K562 (cell line): ENCODE measurements around the gene TINAG.

Experiments
- ADNP ChIP-seq: fragments of 200-800 bp; sonication (Bioruptor generic); IDR thresholded peaks from 2 replicates; pipeline ENCODE4 v1.6.1; 2016; ENCODE audit warnings: missing genetic modification characterization, missing compliant biosample characterization
- CTCF ChIP-seq, 3 experiments: IDR thresholded peaks in 2 of 3; conservative IDR thresholded peaks in 1 of 3; 2 replicates each; pipeline ENCODE4 v1.5.1; 2011 to 2012; ENCODE audit warnings: low read length in 3 of 3, mild to moderate bottlenecking in 3 of 3, control low read depth in 2 of 3, improper control_type of control experiment in 1 of 3, inconsistent platforms in 1 of 3, low read depth in 1 of 3, mixed read lengths in 1 of 3, moderate library complexity in 1 of 3; ENCODE audit not compliant: insufficient read depth in 2 of 3
- TARDBP ChIP-seq: fragments of 450-650 bp; IDR thresholded peaks from 2 replicates; pipeline ENCODE4 v1.6.1; 2016
- ZBTB33 ChIP-seq: sonication (generic); formaldehyde crosslinking; IDR thresholded peaks from 2 replicates; pipeline ENCODE4 v1.8.1; 2023; ENCODE audit warnings: mild to moderate bottlenecking, missing genetic modification reagents
- TF ChIP-seq, protein P1 (sequence below), 2 experiments: fragments of 450-650 bp; formaldehyde crosslinking in 1 of 2; IDR thresholded peaks; 2 replicates each; pipeline versions ENCODE4 v1.4.0 to v1.6.1; 2014 to 2020; ENCODE audit warnings: mild to moderate bottlenecking in 2 of 2, borderline replicate concordance in 1 of 2, low read depth in 1 of 2

GRCh38 chr6:54415517-54415916 lies 107.3 kb downstream of the TINAG start:
- TF ChIP-seq ADNP (tag), result no peak
- no peak for TF ChIP-seq CTCF (IDR thresholded peaks at IDR 0.05 in 2 of 3, conservative IDR thresholded peaks at IDR 0.05 in 1 of 3; ENCODE audit: insufficient read depth in 2 of 3, low read depth in 1 of 3, low read length in 3 of 3)
- TF ChIP-seq ZBTB33 (CRISPR knock-in tag), result no peak
- TF ChIP-seq, protein P1, sequence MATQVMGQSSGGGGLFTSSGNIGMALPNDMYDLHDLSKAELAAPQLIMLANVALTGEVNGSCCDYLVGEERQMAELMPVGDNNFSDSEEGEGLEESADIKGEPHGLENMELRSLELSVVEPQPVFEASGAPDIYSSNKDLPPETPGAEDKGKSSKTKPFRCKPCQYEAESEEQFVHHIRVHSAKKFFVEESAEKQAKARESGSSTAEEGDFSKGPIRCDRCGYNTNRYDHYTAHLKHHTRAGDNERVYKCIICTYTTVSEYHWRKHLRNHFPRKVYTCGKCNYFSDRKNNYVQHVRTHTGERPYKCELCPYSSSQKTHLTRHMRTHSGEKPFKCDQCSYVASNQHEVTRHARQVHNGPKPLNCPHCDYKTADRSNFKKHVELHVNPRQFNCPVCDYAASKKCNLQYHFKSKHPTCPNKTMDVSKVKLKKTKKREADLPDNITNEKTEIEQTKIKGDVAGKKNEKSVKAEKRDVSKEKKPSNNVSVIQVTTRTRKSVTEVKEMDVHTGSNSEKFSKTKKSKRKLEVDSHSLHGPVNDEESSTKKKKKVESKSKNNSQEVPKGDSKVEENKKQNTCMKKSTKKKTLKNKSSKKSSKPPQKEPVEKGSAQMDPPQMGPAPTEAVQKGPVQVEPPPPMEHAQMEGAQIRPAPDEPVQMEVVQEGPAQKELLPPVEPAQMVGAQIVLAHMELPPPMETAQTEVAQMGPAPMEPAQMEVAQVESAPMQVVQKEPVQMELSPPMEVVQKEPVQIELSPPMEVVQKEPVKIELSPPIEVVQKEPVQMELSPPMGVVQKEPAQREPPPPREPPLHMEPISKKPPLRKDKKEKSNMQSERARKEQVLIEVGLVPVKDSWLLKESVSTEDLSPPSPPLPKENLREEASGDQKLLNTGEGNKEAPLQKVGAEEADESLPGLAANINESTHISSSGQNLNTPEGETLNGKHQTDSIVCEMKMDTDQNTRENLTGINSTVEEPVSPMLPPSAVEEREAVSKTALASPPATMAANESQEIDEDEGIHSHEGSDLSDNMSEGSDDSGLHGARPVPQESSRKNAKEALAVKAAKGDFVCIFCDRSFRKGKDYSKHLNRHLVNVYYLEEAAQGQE (IDR thresholded peaks at IDR 0.05; ENCODE audit: borderline replicate concordance), result no peak
- TF ChIP-seq, protein P1 (CRISPR knock-in tag; IDR thresholded peaks at IDR 0.05; ENCODE audit: low read depth), result no peak
- no peak for TF ChIP-seq TARDBP
